GM12878 (cell line): ENCODE results near the gene STEAP1. TPM values are rescaled to one million over a fixed set of nuclear protein-coding genes. Genes with fewer than 3 reads are reported as not detected.

ENCODE experiments used
- ATAC-seq: fragments of 200-7000 bp; cut with Tn5 transposase; 3 replicates; pipeline ENCODE4 v1.9.1; 2020; ENCODE audit warnings: mild to moderate bottlenecking, moderate library complexity
- BruUV-seq: library from RNA; stranded (reverse); fragments of 400-500 nt; replicated peaks from 2 replicates; lab custom pipeline; 2021; lab: Mats Ljungman, UMichigan
- CTCF ChIA-PET: fragments of 300-600 bp; sonication (Branson Sonifier 250); formaldehyde crosslinking; extraction: SDS; loops from one replicate; lab custom pipeline; 2021; ENCODE audit warnings: inconsistent platforms; lab: Yijun Ruan, JAX
- POLR2A ChIA-PET: fragments of 350-600 bp; formaldehyde crosslinking; extraction: SDS; loops from one replicate; lab custom pipeline; 2021; ENCODE audit warnings: inconsistent platforms; lab: Charles Lee
- RAD21 ChIA-PET: fragments of 300-600 bp; sonication (Branson Sonifier 250); formaldehyde crosslinking; loops from one replicate; lab custom pipeline; 2023; ENCODE audit warnings: antibody characterized with exemption; ENCODE audit not compliant: unreplicated experiment; lab: Charles Lee
- SMC1A ChIA-PET: fragments of 300-600 bp; sonication (Branson Sonifier 250); formaldehyde crosslinking; loops from one replicate; lab custom pipeline; 2023; ENCODE audit not compliant: unreplicated experiment, uncharacterized antibody; lab: Charles Lee
- DNase-seq: peaks from one replicate; pipeline ENCODE4 v3.0.0-alpha.2; 2011; ENCODE audit warnings: low read depth, low spot score
- FAIRE-seq: peaks from 3 replicates; lab custom pipeline; 2011; peaks lifted over from hg19 to GRCh38; lab: Jason Lieb, UNC
- H2AFZ ChIP-seq: 2 replicates; pipeline ENCODE4 v1.6.0; 2011; ENCODE audit warnings: low read depth, low read length, control low read depth; ENCODE audit not compliant: control insufficient read depth
- H3K27ac ChIP-seq: 2 replicates; pipeline ENCODE4 v1.5.1; 2011; ENCODE audit warnings: control low read depth; ENCODE audit not compliant: control insufficient read depth, insufficient read depth
- H3K27me3 ChIP-seq, 2 experiments: replicated peaks in 1 of 2; 2 replicates each; pipeline versions ENCODE4 v1.6.0 to v1.6.1; 2011; ENCODE audit warnings: low read length in 1 of 2; ENCODE audit not compliant: control insufficient read depth in 2 of 2, insufficient read depth in 2 of 2
- H3K36me3 ChIP-seq, 2 experiments: 2 replicates each; pipeline ENCODE4 v1.5.1; 2011; ENCODE audit warnings: low read length in 1 of 2; ENCODE audit not compliant: control insufficient read depth in 2 of 2, insufficient read depth in 2 of 2
- H3K4me1 ChIP-seq: 2 replicates; pipeline ENCODE4 v1.6.1; 2011; ENCODE audit warnings: mild to moderate bottlenecking, low read length, moderate library complexity, mixed read lengths; ENCODE audit not compliant: control insufficient read depth, insufficient read depth
- H3K4me2 ChIP-seq: 2 replicates; pipeline ENCODE4 v1.6.0; 2011; ENCODE audit warnings: control low read depth; ENCODE audit not compliant: control insufficient read depth, insufficient read depth
- H3K4me3 ChIP-seq: fragments of 200-600 bp; sonication (generic); 2 replicates; pipeline ENCODE4 v1.5.1; 2016
- H3K79me2 ChIP-seq: 2 replicates; pipeline ENCODE4 v1.6.0; 2011; ENCODE audit warnings: low read length; ENCODE audit not compliant: control insufficient read depth, insufficient read depth
- H3K9ac ChIP-seq: 2 replicates; pipeline ENCODE4 v1.8.0; 2011; ENCODE audit warnings: low read length, control low read depth, mixed read lengths; ENCODE audit not compliant: control insufficient read depth, insufficient read depth
- H3K9me3 ChIP-seq: replicated peaks from 3 replicates; pipeline ENCODE4 v1.5.1; 2011; ENCODE audit warnings: mild to moderate bottlenecking, low read length; ENCODE audit not compliant: control insufficient read depth, insufficient read depth
- H4K20me1 ChIP-seq: 2 replicates; pipeline ENCODE4 v1.6.0; 2011; ENCODE audit not compliant: control insufficient read depth, insufficient read depth
- CEBPZ ChIP-seq: fragments of 150-350 bp; IDR thresholded peaks from 2 replicates; pipeline ENCODE4 v1.6.1; 2016; ENCODE audit warnings: low read depth, low read length
- ZNF24 ChIP-seq: fragments of 450-650 bp; IDR thresholded peaks from 2 replicates; pipeline ENCODE4 v1.6.1; 2017; ENCODE audit warnings: antibody characterized with exemption, mild to moderate bottlenecking
- WGBS: methylation state at CpG from one replicate; pipeline ENCODE4 v1.1.6; 2016; ENCODE audit warnings: low lambda C conversion rate; ENCODE audit not compliant: insufficient replicate concordance, insufficient coverage; ENCODE audit errors: missing lambda C conversion rate; 5-methylcytosine and 5-hydroxymethylcytosine counted together
- in situ Hi-C: fragments of 300-500 bp; cut with MboI; formaldehyde crosslinking; loops from 9 replicates; pipeline ENCODE4 v1.14.3; 2018; ENCODE audit warnings: mixed read lengths
- intact Hi-C: fragments of 100-400 bp; cut with micrococcal nuclease; formaldehyde crosslinking; loops from one replicate; pipeline ENCODE4 v1.14.2; 2022; ENCODE audit not compliant: unreplicated experiment
- polyA plus RNA-seq, 11 experiments: library from polyadenylated mRNA; depleted of rRNA in 4 of 11; unstranded in 6 of 11; stranded (reverse) in 5 of 11; fragments of >200 nt; fragmentation: Nextera tagmentation in 4 of 11; fragmentation: Illumina TruSeq in 1 of 11; extraction: Ambion mirVana in 4 of 11; extraction: Trizol in 1 of 11; gene quantifications; 1 replicate in 1 of 11; 2 replicates in 10 of 11; pipeline versions ENCODE4 v1.2.1 to v1.2.3, GENCODE V29; 2011 to 2016; ENCODE audit warnings: inconsistent platforms in 2 of 11, missing spikeins in 2 of 11, low read depth in 1 of 11
- total RNA-seq, 4 experiments: library from RNA; depleted of rRNA in 3 of 4; stranded (reverse); fragments of >200 nt in 3 of 4; fragmentation: Illumina TruSeq in 1 of 4; extraction: Trizol in 1 of 4; gene quantifications; 2 replicates each; pipeline versions ENCODE4 v1.2.1 to v1.2.3, GENCODE V29; 2013 to 2021

The STEAP1 gene
- total and polyA plus RNA-seq, 10 of the 15 experiments (the other 5 are each of a cell fraction or from before 2014, with no cell fraction given) = 2.1 to 44.6 (median 4.6) TPM

- Histone ChIP-seq H3K9ac (no peak overlapping the region), H3K27me3 (no peaks in the 10 kb centered on the region), H3K4me1 (no peaks in the 10 kb centered on the region), H2AFZ (no peak overlapping the region), H3K36me3 (no peaks in the 10 kb centered on the region), H3K4me3 (no peak overlapping the region), H3K27ac (no peak overlapping the region), H3K4me2 (no peak overlapping the region), H3K79me2 (no peaks in the 10 kb centered on the region), H4K20me1 (no peaks in the 10 kb centered on the region), H3K9me3 (peaks cover 13% of the 10 kb centered on the region; the same call in 2 of the 3 replicates)
- peak; percentile 72 for TF ChIP-seq ZNF24
- TF ChIP-seq CEBPZ = no peak
- BruUV-seq = no TSS peak
- FAIRE-seq (no peak), DNase-seq (no peak), ATAC-seq (no peak)
- RAD21 ChIA-PET = interaction anchor here (0.9 to 3.9 kb wide), 4 partner anchors 12 to 95 kb away, joined by 3 to 24 read pairs (median 4); partner anchors contain the start of gene STEAP2
- POLR2A ChIA-PET = interaction anchor here (0.8 to 2.3 kb wide), 6 partner anchors 11 to 74 kb away, joined by 3 to 12 read pairs (median 4); partner anchors contain the start of gene STEAP2
- intact Hi-C loops = loop anchor here (2.0 kb wide), 1 partner anchor 15 kb away; no protein-coding TSS in a partner anchor
- CTCF ChIA-PET = no interaction called here
- WGBS = 20% methylated on average over 2 of the region's 2 CpGs
- in situ Hi-C loops = loop anchor here (5.0 kb wide), 1 partner anchor 70 kb away; no protein-coding TSS in a partner anchor
- SMC1A ChIA-PET = interaction anchor here (1.0 to 7.8 kb wide), 7 partner anchors 15 to 71 kb away, joined by 5 to 58 read pairs (median 7); partner anchors contain the start of genes CFAP69, STEAP1 and STEAP2
Observed at GRCh38 chr7:90172121-90172520, 17.9 kb downstream of the STEAP1 start.
